GM12878 (cell line): Measurements from ENCODE around the gene GDA. TPM values are rescaled to one million over a fixed set of nuclear protein-coding genes. Genes with fewer than 3 reads are reported as not detected.

Experiments used
- ATAC-seq: fragments of 200-7000 bp; cut with Tn5 transposase; 3 replicates; pipeline ENCODE4 v1.9.1; 2020; ENCODE audit warnings: mild to moderate bottlenecking, moderate library complexity
- BruUV-seq: library from RNA; stranded (reverse); fragments of 400-500 nt; replicated peaks from 2 replicates; lab custom pipeline; 2021; lab: Mats Ljungman, UMichigan
- CTCF ChIA-PET: fragments of 300-600 bp; sonication (Branson Sonifier 250); formaldehyde crosslinking; extraction: SDS; loops from one replicate; lab custom pipeline; 2021; ENCODE audit warnings: inconsistent platforms; lab: Yijun Ruan, JAX
- POLR2A ChIA-PET: fragments of 350-600 bp; formaldehyde crosslinking; extraction: SDS; loops from one replicate; lab custom pipeline; 2021; ENCODE audit warnings: inconsistent platforms; lab: Charles Lee
- RAD21 ChIA-PET: fragments of 300-600 bp; sonication (Branson Sonifier 250); formaldehyde crosslinking; loops from one replicate; lab custom pipeline; 2023; ENCODE audit warnings: antibody characterized with exemption; ENCODE audit not compliant: unreplicated experiment; lab: Charles Lee
- SMC1A ChIA-PET: fragments of 300-600 bp; sonication (Branson Sonifier 250); formaldehyde crosslinking; loops from one replicate; lab custom pipeline; 2023; ENCODE audit not compliant: unreplicated experiment, uncharacterized antibody; lab: Charles Lee
- DNase-seq: peaks from one replicate; pipeline ENCODE4 v3.0.0-alpha.2; 2011; ENCODE audit warnings: low read depth, low spot score
- FAIRE-seq: peaks from 3 replicates; lab custom pipeline; 2011; peaks lifted over from hg19 to GRCh38; lab: Jason Lieb, UNC
- H2AFZ ChIP-seq: 2 replicates; pipeline ENCODE4 v1.6.0; 2011; ENCODE audit warnings: low read depth, low read length, control low read depth; ENCODE audit not compliant: control insufficient read depth
- H3K27ac ChIP-seq: 2 replicates; pipeline ENCODE4 v1.5.1; 2011; ENCODE audit warnings: control low read depth; ENCODE audit not compliant: control insufficient read depth, insufficient read depth
- H3K27me3 ChIP-seq, 2 experiments: replicated peaks in 1 of 2; 2 replicates each; pipeline versions ENCODE4 v1.6.0 to v1.6.1; 2011; ENCODE audit warnings: low read length in 1 of 2; ENCODE audit not compliant: control insufficient read depth in 2 of 2, insufficient read depth in 2 of 2
- H3K36me3 ChIP-seq, 2 experiments: 2 replicates each; pipeline ENCODE4 v1.5.1; 2011; ENCODE audit warnings: low read length in 1 of 2; ENCODE audit not compliant: control insufficient read depth in 2 of 2, insufficient read depth in 2 of 2
- H3K4me1 ChIP-seq: 2 replicates; pipeline ENCODE4 v1.6.1; 2011; ENCODE audit warnings: mild to moderate bottlenecking, low read length, moderate library complexity, mixed read lengths; ENCODE audit not compliant: control insufficient read depth, insufficient read depth
- H3K4me2 ChIP-seq: 2 replicates; pipeline ENCODE4 v1.6.0; 2011; ENCODE audit warnings: control low read depth; ENCODE audit not compliant: control insufficient read depth, insufficient read depth
- H3K4me3 ChIP-seq: fragments of 200-600 bp; sonication (generic); 2 replicates; pipeline ENCODE4 v1.5.1; 2016
- H3K79me2 ChIP-seq: 2 replicates; pipeline ENCODE4 v1.6.0; 2011; ENCODE audit warnings: low read length; ENCODE audit not compliant: control insufficient read depth, insufficient read depth
- H3K9ac ChIP-seq: 2 replicates; pipeline ENCODE4 v1.8.0; 2011; ENCODE audit warnings: low read length, control low read depth, mixed read lengths; ENCODE audit not compliant: control insufficient read depth, insufficient read depth
- H3K9me3 ChIP-seq: replicated peaks from 3 replicates; pipeline ENCODE4 v1.5.1; 2011; ENCODE audit warnings: mild to moderate bottlenecking, low read length; ENCODE audit not compliant: control insufficient read depth, insufficient read depth
- H4K20me1 ChIP-seq: 2 replicates; pipeline ENCODE4 v1.6.0; 2011; ENCODE audit not compliant: control insufficient read depth, insufficient read depth
- E2F4 ChIP-seq: IDR thresholded peaks from 2 replicates; pipeline ENCODE4 v1.6.1; 2012; ENCODE audit warnings: low read depth, low read length, improper control_type of control experiment
- ESRRA ChIP-seq: IDR thresholded peaks from 2 replicates; pipeline ENCODE4 v1.6.1; 2012; ENCODE audit warnings: mild to moderate bottlenecking, low read length, improper control_type of control experiment
- FOXK2 ChIP-seq: fragments of 450-650 bp; IDR thresholded peaks from 2 replicates; pipeline ENCODE4 v1.6.1; 2017; ENCODE audit warnings: mild to moderate bottlenecking, moderate library complexity
- HDAC2 ChIP-seq: fragments of 200-600 bp; sonication (generic); IDR thresholded peaks from 2 replicates; pipeline ENCODE4 v1.6.1; 2017
- HSF1 ChIP-seq: fragments of 150-350 bp; IDR thresholded peaks from 2 replicates; pipeline ENCODE4 v1.6.1; 2014; ENCODE audit warnings: mild to moderate bottlenecking, low read depth, low read length
- MTA2 ChIP-seq: fragments of 450-650 bp; IDR thresholded peaks from 2 replicates; pipeline ENCODE4 v1.6.1; 2016; ENCODE audit warnings: low read depth, mild to moderate bottlenecking, moderate library complexity
- NFXL1 ChIP-seq: fragments of 450-650 bp; IDR thresholded peaks from 2 replicates; pipeline ENCODE4 v1.6.1; 2017; ENCODE audit warnings: antibody characterized with exemption, mild to moderate bottlenecking, borderline replicate concordance
- POLR2A ChIP-seq: IDR thresholded peaks from 2 replicates; pipeline ENCODE4 v1.6.1; 2011; ENCODE audit warnings: low read depth, mild to moderate bottlenecking, low read length
- POLR2AphosphoS2 ChIP-seq: IDR thresholded peaks from 2 replicates; pipeline ENCODE4 v1.6.1; 2011; ENCODE audit warnings: low read depth, mild to moderate bottlenecking, low read length, improper control_type of control experiment, moderate library complexity
- RB1 ChIP-seq: fragments of 450-650 bp; formaldehyde crosslinking; IDR thresholded peaks from 2 replicates; pipeline ENCODE4 v1.6.1; 2017; ENCODE audit warnings: mild to moderate bottlenecking, borderline replicate concordance
- SP1 ChIP-seq: IDR thresholded peaks from one replicate; pipeline ENCODE4 v1.6.1; 2011; ENCODE audit warnings: low read depth, low read length
- STAT1 ChIP-seq: fragments of 450-650 bp; conservative IDR thresholded peaks from 2 replicates; pipeline ENCODE4 v1.6.1; 2014; ENCODE audit warnings: antibody characterized with exemption, mild to moderate bottlenecking
- TCF7 ChIP-seq: IDR thresholded peaks from 2 replicates; pipeline ENCODE4 v1.6.1; 2014; ENCODE audit warnings: antibody characterized with exemption, borderline replicate concordance
- WGBS: methylation state at CpG from one replicate; pipeline ENCODE4 v1.1.6; 2016; ENCODE audit warnings: low lambda C conversion rate; ENCODE audit not compliant: insufficient replicate concordance, insufficient coverage; ENCODE audit errors: missing lambda C conversion rate; 5-methylcytosine and 5-hydroxymethylcytosine counted together
- in situ Hi-C: fragments of 300-500 bp; cut with MboI; formaldehyde crosslinking; loops from 9 replicates; pipeline ENCODE4 v1.14.3; 2018; ENCODE audit warnings: mixed read lengths
- intact Hi-C: fragments of 100-400 bp; cut with micrococcal nuclease; formaldehyde crosslinking; loops from one replicate; pipeline ENCODE4 v1.14.2; 2022; ENCODE audit not compliant: unreplicated experiment
- polyA plus RNA-seq, 11 experiments: library from polyadenylated mRNA; depleted of rRNA in 4 of 11; unstranded in 6 of 11; stranded (reverse) in 5 of 11; fragments of >200 nt; fragmentation: Nextera tagmentation in 4 of 11; fragmentation: Illumina TruSeq in 1 of 11; extraction: Ambion mirVana in 4 of 11; extraction: Trizol in 1 of 11; gene quantifications; 1 replicate in 1 of 11; 2 replicates in 10 of 11; pipeline versions ENCODE4 v1.2.1 to v1.2.3, GENCODE V29; 2011 to 2016; ENCODE audit warnings: inconsistent platforms in 2 of 11, missing spikeins in 2 of 11, low read depth in 1 of 11
- total RNA-seq, 4 experiments: library from RNA; depleted of rRNA in 3 of 4; stranded (reverse); fragments of >200 nt in 3 of 4; fragmentation: Illumina TruSeq in 1 of 4; extraction: Trizol in 1 of 4; gene quantifications; 2 replicates each; pipeline versions ENCODE4 v1.2.1 to v1.2.3, GENCODE V29; 2013 to 2021
- TF ChIP-seq, protein P1 (sequence below): IDR thresholded peaks from 2 replicates; pipeline ENCODE4 v1.6.1; 2012; ENCODE audit warnings: low read depth, low read length, improper control_type of control experiment
- TF ChIP-seq, protein P2 (sequence below): IDR thresholded peaks from 2 replicates; pipeline ENCODE4 v1.6.1; 2011; ENCODE audit warnings: mild to moderate bottlenecking, low read depth, low read length, moderate library complexity; ENCODE audit not compliant: insufficient replicate concordance
- TF ChIP-seq, protein P3 (sequence below): fragments of 450-650 bp; IDR thresholded peaks from 2 replicates; pipeline ENCODE4 v1.6.1; 2017; ENCODE audit warnings: mild to moderate bottlenecking, low read depth, inconsistent platforms; ENCODE audit not compliant: poor library complexity, severe bottlenecking
- TF ChIP-seq, protein P4 (sequence below): fragments of 450-650 bp; IDR thresholded peaks from 2 replicates; pipeline ENCODE4 v1.6.1; 2017; ENCODE audit warnings: low read depth, mild to moderate bottlenecking, moderate library complexity

Gene GDA
- total and polyA plus RNA-seq, 10 of the 15 experiments (the other 5 are each of a cell fraction or from before 2014, with no cell fraction given) = 0.19 to 17.9 (median 0.48) TPM; not detected in 2

- Histone ChIP-seq H3K9ac (no peak overlapping the region), H3K79me2 (no peaks in the 10 kb centered on the region), H3K4me1 (no peaks in the 10 kb centered on the region), H4K20me1 (no peaks in the 10 kb centered on the region), H3K36me3 (no peaks in the 10 kb centered on the region), H3K27ac (no peak overlapping the region), H3K27me3 (no peaks in the 10 kb centered on the region), H3K4me2 (no peak overlapping the region), H3K4me3 (no peak overlapping the region), H3K9me3 (no peaks in the 10 kb centered on the region), H2AFZ (no peak overlapping the region)
- no peak for ATAC-seq
- ChIA-PET POLR2A (no interaction called here), CTCF (no interaction called here), RAD21 (no interaction called here), SMC1A (no interaction called here)
- FAIRE-seq = no peak
- 6% methylated on average over 3 of the region's 3 CpGs for WGBS
- no peak for DNase-seq
- intact Hi-C loops = no loop called here
- no TSS peak for BruUV-seq
- in situ Hi-C loops = no loop called here
- TF ChIP-seq STAT1 (no peak), TCF7 (no peak), SP1 (no peak), HDAC2 (no peak), POLR2AphosphoS2 (no peak), ESRRA (no peak), NFXL1 (no peak), MTA2 (no peak), FOXK2 (no peak), RB1 (no peak), POLR2A (no peak), HSF1 (no peak), E2F4 (no peak)
- TF ChIP-seq, protein P1, sequence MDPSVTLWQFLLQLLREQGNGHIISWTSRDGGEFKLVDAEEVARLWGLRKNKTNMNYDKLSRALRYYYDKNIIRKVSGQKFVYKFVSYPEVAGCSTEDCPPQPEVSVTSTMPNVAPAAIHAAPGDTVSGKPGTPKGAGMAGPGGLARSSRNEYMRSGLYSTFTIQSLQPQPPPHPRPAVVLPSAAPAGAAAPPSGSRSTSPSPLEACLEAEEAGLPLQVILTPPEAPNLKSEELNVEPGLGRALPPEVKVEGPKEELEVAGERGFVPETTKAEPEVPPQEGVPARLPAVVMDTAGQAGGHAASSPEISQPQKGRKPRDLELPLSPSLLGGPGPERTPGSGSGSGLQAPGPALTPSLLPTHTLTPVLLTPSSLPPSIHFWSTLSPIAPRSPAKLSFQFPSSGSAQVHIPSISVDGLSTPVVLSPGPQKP = no peak
- TF ChIP-seq, protein P2, sequence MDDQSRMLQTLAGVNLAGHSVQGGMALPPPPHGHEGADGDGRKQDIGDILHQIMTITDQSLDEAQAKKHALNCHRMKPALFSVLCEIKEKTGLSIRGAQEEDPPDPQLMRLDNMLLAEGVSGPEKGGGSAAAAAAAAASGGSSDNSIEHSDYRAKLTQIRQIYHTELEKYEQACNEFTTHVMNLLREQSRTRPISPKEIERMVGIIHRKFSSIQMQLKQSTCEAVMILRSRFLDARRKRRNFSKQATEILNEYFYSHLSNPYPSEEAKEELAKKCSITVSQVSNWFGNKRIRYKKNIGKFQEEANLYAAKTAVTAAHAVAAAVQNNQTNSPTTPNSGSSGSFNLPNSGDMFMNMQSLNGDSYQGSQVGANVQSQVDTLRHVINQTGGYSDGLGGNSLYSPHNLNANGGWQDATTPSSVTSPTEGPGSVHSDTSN = no peak
- TF ChIP-seq, protein P3, sequence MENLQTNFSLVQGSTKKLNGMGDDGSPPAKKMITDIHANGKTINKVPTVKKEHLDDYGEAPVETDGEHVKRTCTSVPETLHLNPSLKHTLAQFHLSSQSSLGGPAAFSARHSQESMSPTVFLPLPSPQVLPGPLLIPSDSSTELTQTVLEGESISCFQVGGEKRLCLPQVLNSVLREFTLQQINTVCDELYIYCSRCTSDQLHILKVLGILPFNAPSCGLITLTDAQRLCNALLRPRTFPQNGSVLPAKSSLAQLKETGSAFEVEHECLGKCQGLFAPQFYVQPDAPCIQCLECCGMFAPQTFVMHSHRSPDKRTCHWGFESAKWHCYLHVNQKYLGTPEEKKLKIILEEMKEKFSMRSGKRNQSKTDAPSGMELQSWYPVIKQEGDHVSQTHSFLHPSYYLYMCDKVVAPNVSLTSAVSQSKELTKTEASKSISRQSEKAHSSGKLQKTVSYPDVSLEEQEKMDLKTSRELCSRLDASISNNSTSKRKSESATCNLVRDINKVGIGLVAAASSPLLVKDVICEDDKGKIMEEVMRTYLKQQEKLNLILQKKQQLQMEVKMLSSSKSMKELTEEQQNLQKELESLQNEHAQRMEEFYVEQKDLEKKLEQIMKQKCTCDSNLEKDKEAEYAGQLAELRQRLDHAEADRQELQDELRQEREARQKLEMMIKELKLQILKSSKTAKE = no peak
- TF ChIP-seq, protein P4, sequence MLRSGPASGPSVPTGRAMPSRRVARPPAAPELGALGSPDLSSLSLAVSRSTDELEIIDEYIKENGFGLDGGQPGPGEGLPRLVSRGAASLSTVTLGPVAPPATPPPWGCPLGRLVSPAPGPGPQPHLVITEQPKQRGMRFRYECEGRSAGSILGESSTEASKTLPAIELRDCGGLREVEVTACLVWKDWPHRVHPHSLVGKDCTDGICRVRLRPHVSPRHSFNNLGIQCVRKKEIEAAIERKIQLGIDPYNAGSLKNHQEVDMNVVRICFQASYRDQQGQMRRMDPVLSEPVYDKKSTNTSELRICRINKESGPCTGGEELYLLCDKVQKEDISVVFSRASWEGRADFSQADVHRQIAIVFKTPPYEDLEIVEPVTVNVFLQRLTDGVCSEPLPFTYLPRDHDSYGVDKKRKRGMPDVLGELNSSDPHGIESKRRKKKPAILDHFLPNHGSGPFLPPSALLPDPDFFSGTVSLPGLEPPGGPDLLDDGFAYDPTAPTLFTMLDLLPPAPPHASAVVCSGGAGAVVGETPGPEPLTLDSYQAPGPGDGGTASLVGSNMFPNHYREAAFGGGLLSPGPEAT = no peak
Observed at GRCh38 chr9:72228282-72228681, 79.0 kb downstream of the GDA start.
